HCT116 (cell line): ENCODE data around the gene RGS8. TPM values are rescaled to one million over a fixed set of nuclear protein-coding genes. Genes with fewer than 3 reads are reported as not detected.

Experiments used
- ATAC-seq: fragments of 200-7000 bp; cut with Tn5 transposase; 2 replicates; pipeline ENCODE4 v1.9.1; 2020; ENCODE audit warnings: mild to moderate bottlenecking, moderate library complexity
- BruUV-seq: library from RNA; stranded (reverse); fragments of 400-500 nt; replicated peaks from 2 replicates; lab custom pipeline; 2021; lab: Mats Ljungman, UMichigan
- CTCF ChIA-PET: fragments of 300-600 bp; sonication (Branson Sonifier 250); formaldehyde crosslinking; loops from one replicate; lab custom pipeline; 2021; ENCODE audit warnings: antibody characterized with exemption; lab: Charles Lee
- POLR2A ChIA-PET: fragments of 300-600, 350-600 bp; sonication (Branson Sonifier 250); formaldehyde crosslinking; loops from one replicate; lab custom pipeline; 2021; ENCODE audit warnings: antibody characterized with exemption; lab: Charles Lee
- RAD21 ChIA-PET, 2 experiments: fragments of 300-600 bp; sonication (Branson Sonifier 250); formaldehyde crosslinking; loops; one replicate each; lab custom pipeline; 2023; ENCODE audit warnings: low total read pairs in 2 of 2; ENCODE audit not compliant: uncharacterized antibody in 2 of 2, unreplicated experiment in 2 of 2, low non-redundant PET in 1 of 2; lab: Charles Lee
- DNase-seq: peaks from one replicate; pipeline ENCODE4 v3.0.0-alpha.2; 2010; ENCODE audit warnings: low read depth, low spot score
- H2AFZ ChIP-seq: fragments of 200-600 bp; shearing (Covaris generic), sonication (generic); 2 replicates; pipeline ENCODE4 v1.6.1; 2017; ENCODE audit warnings: low read depth, mixed run types, mixed read lengths, antibody characterized with exemption, low read length; ENCODE audit not compliant: poor library complexity, severe bottlenecking
- H3K27ac ChIP-seq: 2 replicates; pipeline ENCODE4 v1.5.1; 2012; ENCODE audit warnings: low read depth, low read length
- H3K27me3 ChIP-seq: fragments of 200-600 bp; sonication (generic); 2 replicates; pipeline ENCODE4 v1.6.1; 2016; ENCODE audit warnings: mixed run types, low read length, mixed read lengths; ENCODE audit not compliant: insufficient read depth
- H3K36me3 ChIP-seq, 2 experiments: fragments of 200-500 bp in 1 of 2; fragments of 200-600 bp in 1 of 2; sonication (Bioruptor generic) in 1 of 2; sonication (generic) in 1 of 2; 2 replicates each; pipeline versions ENCODE4 v1.5.1 to v1.6.1; 2014 to 2016; ENCODE audit warnings: low read length in 2 of 2, inconsistent platforms in 1 of 2, mixed read lengths in 1 of 2, mixed run types in 1 of 2; ENCODE audit not compliant: insufficient read depth in 2 of 2, control insufficient read depth in 1 of 2
- H3K4me1 ChIP-seq, 2 experiments: fragments of 200-600 bp in 1 of 2; sonication (generic) in 1 of 2; 2 replicates each; pipeline versions ENCODE4 v1.5.1 to v1.6.1; 2012 to 2017; ENCODE audit warnings: low read length in 2 of 2, inconsistent platforms in 1 of 2, mild to moderate bottlenecking in 1 of 2, mixed read lengths in 1 of 2, mixed run types in 1 of 2, moderate library complexity in 1 of 2; ENCODE audit not compliant: insufficient read depth in 2 of 2, control insufficient read depth in 1 of 2
- H3K4me2 ChIP-seq: fragments of 200-600 bp; sonication (generic); 2 replicates; pipeline ENCODE4 v1.6.1; 2017; ENCODE audit warnings: mixed run types, low read length, mixed read lengths
- H3K4me3 ChIP-seq, 2 experiments: fragments of 200-600 bp in 1 of 2; sonication (generic) in 1 of 2; replicated peaks in 1 of 2; 2 replicates each; pipeline ENCODE4 v1.5.1; 2011 to 2016; ENCODE audit warnings: low read length in 2 of 2, control low read depth in 1 of 2, low read depth in 1 of 2, mild to moderate bottlenecking in 1 of 2, mixed read lengths in 1 of 2, mixed run types in 1 of 2
- H3K79me2 ChIP-seq: fragments of 200-600 bp; sonication (generic); 2 replicates; pipeline ENCODE4 v1.6.1; 2017; ENCODE audit warnings: mild to moderate bottlenecking, mixed run types, low read length, moderate library complexity, mixed read lengths; ENCODE audit not compliant: insufficient read depth
- H3K9ac ChIP-seq: fragments of 200-600 bp; sonication (generic); 2 replicates; pipeline ENCODE4 v1.6.1; 2016; ENCODE audit warnings: low read length, mixed read lengths
- H3K9me2 ChIP-seq: fragments of 200-600 bp; sonication (generic), shearing (Covaris generic); 2 replicates; pipeline ENCODE4 v1.6.1; 2017; ENCODE audit warnings: mixed run types, mild to moderate bottlenecking, moderate library complexity; ENCODE audit not compliant: insufficient read depth
- H3K9me3 ChIP-seq, 2 experiments: fragments of 200-500 bp in 1 of 2; fragments of 200-600 bp in 1 of 2; sonication (Bioruptor generic) in 1 of 2; sonication (generic) in 1 of 2; 2 replicates each; pipeline ENCODE4 v1.6.1; 2014 to 2017; ENCODE audit warnings: low read length in 2 of 2, mixed read lengths in 2 of 2, inconsistent platforms in 1 of 2, low read depth in 1 of 2, mild to moderate bottlenecking in 1 of 2, mixed run types in 1 of 2, moderate library complexity in 1 of 2; ENCODE audit not compliant: control insufficient read depth in 1 of 2, insufficient read depth in 1 of 2
- H4K20me1 ChIP-seq: fragments of 200-600 bp; sonication (generic), shearing (Covaris generic); 2 replicates; pipeline ENCODE4 v1.6.1; 2017; ENCODE audit warnings: mixed run types, mild to moderate bottlenecking, moderate library complexity; ENCODE audit not compliant: insufficient read depth
- CBX3 ChIP-seq: IDR thresholded peaks from 2 replicates; pipeline ENCODE4 v1.6.1; 2012; ENCODE audit warnings: low read depth
- ELF1 ChIP-seq: IDR thresholded peaks from 2 replicates; pipeline ENCODE4 v1.6.1; 2012; ENCODE audit warnings: low read depth, borderline replicate concordance
- EZH2 ChIP-seq: fragments of 200-600 bp; sonication (generic); IDR thresholded peaks from 2 replicates; pipeline ENCODE4 v1.6.1; 2017; ENCODE audit warnings: antibody characterized with exemption, mixed run types
- EZH2phosphoT487 ChIP-seq: fragments of 200-600 bp; IDR thresholded peaks from 2 replicates; pipeline ENCODE4 v1.6.1; 2018; ENCODE audit warnings: antibody characterized with exemption, borderline replicate concordance
- POLR2AphosphoS5 ChIP-seq: IDR thresholded peaks from 2 replicates; pipeline ENCODE4 v1.6.1; 2011; ENCODE audit warnings: mild to moderate bottlenecking, low read depth, low read length, moderate library complexity
- RAD21 ChIP-seq: IDR thresholded peaks from 2 replicates; pipeline ENCODE4 v1.6.1; 2012; ENCODE audit warnings: low read depth, mild to moderate bottlenecking
- SIN3A ChIP-seq: IDR thresholded peaks from 2 replicates; pipeline ENCODE4 v1.6.1; 2012; ENCODE audit warnings: low read depth
- SP1 ChIP-seq: IDR thresholded peaks from 2 replicates; pipeline ENCODE4 v1.6.1; 2012; ENCODE audit warnings: low read depth
- SRF ChIP-seq: IDR thresholded peaks from 2 replicates; pipeline ENCODE4 v1.6.1; 2012; ENCODE audit warnings: low read depth
- ZFX ChIP-seq: fragments of 450-650 bp; IDR thresholded peaks from 2 replicates; pipeline ENCODE4 v1.6.1; 2017
- ZNF274 ChIP-seq: fragments of 200-500 bp; sonication (Bioruptor generic); IDR thresholded peaks from 2 replicates; pipeline ENCODE4 v1.6.1; 2014; ENCODE audit warnings: mild to moderate bottlenecking, low read depth, low read length, inconsistent platforms
- intact Hi-C: fragments of 100-400 bp; cut with micrococcal nuclease; formaldehyde crosslinking; loops from 2 replicates; pipeline ENCODE4 v1.10.0; 2022
- total RNA-seq: library from RNA; stranded (reverse); gene quantifications from one replicate; pipeline ENCODE4 v1.2.1, GENCODE V29; 2021; ENCODE audit not compliant: unreplicated experiment
- TF ChIP-seq, protein P1 (sequence below): IDR thresholded peaks from 2 replicates; pipeline ENCODE4 v1.6.1; 2012; ENCODE audit warnings: low read depth
- TF ChIP-seq, protein P2 (sequence below): IDR thresholded peaks from 2 replicates; pipeline ENCODE4 v1.6.1; 2012

RGS8 gene
- total RNA-seq, 1 experiment from 2014 or later = not detected

DNA sequence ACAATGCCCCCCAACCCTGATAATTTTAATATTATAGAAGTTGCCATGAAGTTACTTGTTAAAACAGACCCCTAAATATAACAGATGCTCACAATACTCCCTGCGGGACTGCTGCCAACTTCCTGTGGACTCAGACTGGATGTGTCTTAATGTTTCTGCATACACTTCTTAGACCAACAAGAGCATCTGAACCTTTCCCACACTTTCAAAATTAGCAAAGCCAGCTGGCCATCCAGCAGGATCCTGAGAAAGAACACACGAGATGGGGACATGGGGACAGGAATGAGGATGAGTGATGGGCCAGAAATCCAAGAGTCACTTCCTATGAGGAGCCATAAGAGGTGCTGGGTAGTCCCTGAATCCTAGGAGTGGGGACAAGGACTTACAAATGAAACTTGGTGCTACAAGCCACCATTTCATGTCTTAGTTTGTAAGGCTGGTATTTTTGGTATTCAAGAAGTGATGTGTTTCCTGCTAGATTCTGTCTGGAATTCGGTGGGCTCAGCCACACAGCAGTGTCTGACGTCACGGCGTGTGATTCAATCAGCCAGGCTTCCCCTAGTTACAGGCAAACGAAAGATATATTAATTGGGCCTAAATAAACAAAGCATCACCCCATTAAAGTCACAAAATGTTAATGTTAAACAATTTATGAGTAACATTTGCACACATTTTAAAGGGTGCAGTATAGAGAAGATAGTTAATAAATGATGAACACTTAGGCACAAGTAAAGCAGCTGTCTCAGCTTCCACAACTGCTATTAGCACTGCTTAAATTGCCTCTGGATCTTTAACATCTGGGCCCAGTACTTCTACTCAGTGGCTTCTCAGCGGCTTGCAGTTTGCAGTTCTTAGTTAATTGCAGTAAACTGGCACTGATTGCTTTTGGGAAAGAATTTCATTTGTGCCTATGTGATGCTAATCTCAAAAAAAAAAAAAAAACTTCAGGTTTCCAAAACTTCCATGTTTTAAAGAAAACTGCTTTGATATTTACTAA lies 41.2 kb upstream of the RGS8 start:
- DNase-seq (no peak), ATAC-seq (no peak)
- Histone ChIP-seq H4K20me1 (no peaks in the 10 kb centered on the region), H3K4me3 (no peak overlapping the region), H3K4me1 (no peaks in the 10 kb centered on the region), H3K36me3 (no peaks in the 10 kb centered on the region), H2AFZ (no peak overlapping the region), H3K27me3 (no peaks in the 10 kb centered on the region), H3K9ac (no peak overlapping the region), H3K9me2 (no peaks in the 10 kb centered on the region), H3K79me2 (no peaks in the 10 kb centered on the region), H3K9me3 (no peaks in the 10 kb centered on the region), H3K27ac (no peak overlapping the region), H3K4me2 (no peak overlapping the region)
- ChIA-PET POLR2A (interaction anchor here (0.7 kb wide), 1 partner anchor 121 kb away, joined by 4 read pairs; the partner anchor contains the start of gene RGS16), CTCF (no interaction called here), RAD21 (interaction anchor here in 1 of 2 experiments (0.6 kb wide), 1 partner anchor 125 kb away, joined by 3 read pairs; no protein-coding TSS in a partner anchor)
- intact Hi-C loops = no loop called here
- TF ChIP-seq ZNF274 = no peak
- TF ChIP-seq ELF1 = no peak
- TF ChIP-seq SIN3A = no peak
- TF ChIP-seq EZH2phosphoT487 = no peak
- TF ChIP-seq, protein P1, sequence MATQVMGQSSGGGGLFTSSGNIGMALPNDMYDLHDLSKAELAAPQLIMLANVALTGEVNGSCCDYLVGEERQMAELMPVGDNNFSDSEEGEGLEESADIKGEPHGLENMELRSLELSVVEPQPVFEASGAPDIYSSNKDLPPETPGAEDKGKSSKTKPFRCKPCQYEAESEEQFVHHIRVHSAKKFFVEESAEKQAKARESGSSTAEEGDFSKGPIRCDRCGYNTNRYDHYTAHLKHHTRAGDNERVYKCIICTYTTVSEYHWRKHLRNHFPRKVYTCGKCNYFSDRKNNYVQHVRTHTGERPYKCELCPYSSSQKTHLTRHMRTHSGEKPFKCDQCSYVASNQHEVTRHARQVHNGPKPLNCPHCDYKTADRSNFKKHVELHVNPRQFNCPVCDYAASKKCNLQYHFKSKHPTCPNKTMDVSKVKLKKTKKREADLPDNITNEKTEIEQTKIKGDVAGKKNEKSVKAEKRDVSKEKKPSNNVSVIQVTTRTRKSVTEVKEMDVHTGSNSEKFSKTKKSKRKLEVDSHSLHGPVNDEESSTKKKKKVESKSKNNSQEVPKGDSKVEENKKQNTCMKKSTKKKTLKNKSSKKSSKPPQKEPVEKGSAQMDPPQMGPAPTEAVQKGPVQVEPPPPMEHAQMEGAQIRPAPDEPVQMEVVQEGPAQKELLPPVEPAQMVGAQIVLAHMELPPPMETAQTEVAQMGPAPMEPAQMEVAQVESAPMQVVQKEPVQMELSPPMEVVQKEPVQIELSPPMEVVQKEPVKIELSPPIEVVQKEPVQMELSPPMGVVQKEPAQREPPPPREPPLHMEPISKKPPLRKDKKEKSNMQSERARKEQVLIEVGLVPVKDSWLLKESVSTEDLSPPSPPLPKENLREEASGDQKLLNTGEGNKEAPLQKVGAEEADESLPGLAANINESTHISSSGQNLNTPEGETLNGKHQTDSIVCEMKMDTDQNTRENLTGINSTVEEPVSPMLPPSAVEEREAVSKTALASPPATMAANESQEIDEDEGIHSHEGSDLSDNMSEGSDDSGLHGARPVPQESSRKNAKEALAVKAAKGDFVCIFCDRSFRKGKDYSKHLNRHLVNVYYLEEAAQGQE = no peak
- TF ChIP-seq POLR2AphosphoS5 = no peak
- no peak for TF ChIP-seq RAD21
- TF ChIP-seq ZFX = no peak
- TF ChIP-seq CBX3 = no peak
- TF ChIP-seq SP1 = no peak
- TF ChIP-seq, protein P2, sequence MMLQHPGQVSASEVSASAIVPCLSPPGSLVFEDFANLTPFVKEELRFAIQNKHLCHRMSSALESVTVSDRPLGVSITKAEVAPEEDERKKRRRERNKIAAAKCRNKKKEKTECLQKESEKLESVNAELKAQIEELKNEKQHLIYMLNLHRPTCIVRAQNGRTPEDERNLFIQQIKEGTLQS = no peak
- TF ChIP-seq EZH2 = no peak
- TF ChIP-seq SRF = no peak
- BruUV-seq = no TSS peak
